GM23338 (cell line): ENCODE data around the gene DTNBP1. TPM values are rescaled to one million over a fixed set of nuclear protein-coding genes. Genes with fewer than 3 reads are reported as not detected.

Experiments
- ATAC-seq: fragments of 200-7000 bp; cut with Tn5 transposase; 3 replicates; pipeline ENCODE4 v1.9.1; 2020
- DNase-seq: peaks from one replicate; pipeline ENCODE4 v3.0.0-alpha.2; 2015; ENCODE audit warnings: low spot score
- H2AFZ ChIP-seq: fragments of 200-600 bp; sonication (generic); 2 replicates; pipeline ENCODE4 v1.8.0; 2016; ENCODE audit warnings: antibody characterized with exemption, mild to moderate bottlenecking, moderate library complexity
- H3F3A ChIP-seq: fragments of 200-600 bp; sonication (generic); replicated peaks from 2 replicates; pipeline ENCODE4 v1.8.0; 2017; ENCODE audit warnings: antibody characterized with exemption, mixed run types, low read depth
- H3K27ac ChIP-seq: fragments of 200-600 bp; sonication (generic); 2 replicates; pipeline ENCODE4 v1.6.1; 2016; ENCODE audit warnings: low read depth
- H3K27me3 ChIP-seq: fragments of 200-600 bp; sonication (generic); 2 replicates; pipeline ENCODE4 v1.8.0; 2016; ENCODE audit warnings: mild to moderate bottlenecking, mixed run types, moderate library complexity; ENCODE audit not compliant: insufficient read depth
- H3K36me3 ChIP-seq: fragments of 200-600 bp; sonication (generic); 2 replicates; pipeline ENCODE4 v1.8.0; 2016; ENCODE audit warnings: mild to moderate bottlenecking; ENCODE audit not compliant: insufficient read depth
- H3K4me1 ChIP-seq: fragments of 200-600 bp; sonication (generic); 2 replicates; pipeline ENCODE4 v1.8.0; 2016; ENCODE audit warnings: mild to moderate bottlenecking, moderate library complexity; ENCODE audit not compliant: insufficient read depth
- H3K4me2 ChIP-seq: fragments of 200-600 bp; sonication (generic); 2 replicates; pipeline ENCODE4 v1.7.1; 2017; ENCODE audit warnings: mixed run types
- H3K4me3 ChIP-seq: fragments of 200-600 bp; sonication (generic); 2 replicates; pipeline ENCODE4 v1.6.1; 2016; ENCODE audit warnings: mixed run types
- H3K79me2 ChIP-seq: fragments of 200-600 bp; sonication (generic); replicated peaks from 2 replicates; pipeline ENCODE4 v1.8.0; 2017; ENCODE audit warnings: mild to moderate bottlenecking; ENCODE audit not compliant: insufficient read depth
- H3K9me2 ChIP-seq: fragments of 200-600 bp; sonication (generic); 2 replicates; pipeline ENCODE4 v1.8.0; 2017; ENCODE audit not compliant: insufficient read depth
- H4K20me1 ChIP-seq: fragments of 200-600 bp; sonication (generic); replicated peaks from 2 replicates; pipeline ENCODE4 v1.8.0; 2017; ENCODE audit warnings: mild to moderate bottlenecking; ENCODE audit not compliant: insufficient read depth
- H3K27ac Mint-ChIP-seq: 2 replicates; pipeline ENCODE4 v1.8.0; 2020; ENCODE audit warnings: inconsistent platforms, mild to moderate bottlenecking, moderate library complexity, mixed read lengths
- H3K27me3 Mint-ChIP-seq: 3 replicates; pipeline ENCODE4 v1.8.0; 2022; ENCODE audit warnings: low read depth, mild to moderate bottlenecking, moderate library complexity, mixed read lengths, inconsistent platforms; ENCODE audit not compliant: insufficient read depth, poor library complexity
- H3K36me3 Mint-ChIP-seq: 3 replicates; pipeline ENCODE4 v1.8.0; 2021; ENCODE audit warnings: low read depth, mild to moderate bottlenecking, inconsistent platforms, moderate library complexity, mixed read lengths
- H3K4me1 Mint-ChIP-seq: 3 replicates; pipeline ENCODE4 v1.8.0; 2020; ENCODE audit warnings: mild to moderate bottlenecking, inconsistent platforms, mixed read lengths
- H3K4me3 Mint-ChIP-seq: 3 replicates; pipeline ENCODE4 v1.8.0; 2021; ENCODE audit warnings: moderate library complexity, mild to moderate bottlenecking, inconsistent platforms, mixed read lengths
- H3K9me3 Mint-ChIP-seq: 3 replicates; pipeline ENCODE4 v1.8.0; 2020; ENCODE audit warnings: moderate library complexity, mild to moderate bottlenecking, inconsistent platforms, mixed read lengths
- CREB1 ChIP-seq: fragments of 250-450 bp; sonication (Bioruptor Pico); IDR thresholded peaks from 2 replicates; pipeline ENCODE4 v1.5.0; 2020; ENCODE audit warnings: low read depth, mild to moderate bottlenecking, moderate library complexity
- EZH2 ChIP-seq: fragments of 200-600 bp; sonication (generic); IDR thresholded peaks from one replicate; pipeline ENCODE4 v1.8.0; 2017; ENCODE audit warnings: antibody characterized with exemption, mild to moderate bottlenecking, low read depth; ENCODE audit not compliant: unreplicated experiment
- EZH2phosphoT487 ChIP-seq: fragments of 200-600 bp; sonication (generic); IDR thresholded peaks from one replicate; pipeline ENCODE4 v1.8.1; 2018; ENCODE audit warnings: antibody characterized with exemption; ENCODE audit not compliant: unreplicated experiment
- ZNF331 ChIP-seq: fragments of 250-450 bp; sonication (Bioruptor Pico); IDR thresholded peaks from 2 replicates; pipeline ENCODE4 v1.5.0; 2020; ENCODE audit warnings: low read depth, mild to moderate bottlenecking, moderate library complexity
- ZNF462 ChIP-seq: fragments of 250-450 bp; sonication (Bioruptor Pico); IDR thresholded peaks from 2 replicates; pipeline ENCODE4 v1.5.0; 2020; ENCODE audit warnings: mild to moderate bottlenecking, moderate library complexity
- polyA plus RNA-seq: library from polyadenylated mRNA; unstranded; fragments of >200 nt; fragmentation: Nextera tagmentation; extraction: Ambion mirVana; gene quantifications from 2 replicates; pipeline ENCODE4 v1.2.1, GENCODE V29; 2016
- total RNA-seq: library from RNA; depleted of rRNA; stranded (reverse); fragments of >200 nt; shearing (Covaris generic); gene quantifications from 2 replicates; pipeline ENCODE4 v1.2.3, GENCODE V29; 2014
- TF ChIP-seq, protein P1 (sequence below): IDR thresholded peaks from 2 replicates; pipeline ENCODE4 v1.6.1; 2016; ENCODE audit warnings: antibody characterized with exemption

The DTNBP1 gene
- total and polyA plus RNA-seq, 2 experiments from 2014 or later = 12.1 to 20.1 TPM

GRCh38 chr6:15630202-15630601, 32.6 kb downstream of the DTNBP1 start (continued):
- no peak for TF ChIP-seq CREB1 (CRISPR knock-in tag)
- TF ChIP-seq, protein P1, sequence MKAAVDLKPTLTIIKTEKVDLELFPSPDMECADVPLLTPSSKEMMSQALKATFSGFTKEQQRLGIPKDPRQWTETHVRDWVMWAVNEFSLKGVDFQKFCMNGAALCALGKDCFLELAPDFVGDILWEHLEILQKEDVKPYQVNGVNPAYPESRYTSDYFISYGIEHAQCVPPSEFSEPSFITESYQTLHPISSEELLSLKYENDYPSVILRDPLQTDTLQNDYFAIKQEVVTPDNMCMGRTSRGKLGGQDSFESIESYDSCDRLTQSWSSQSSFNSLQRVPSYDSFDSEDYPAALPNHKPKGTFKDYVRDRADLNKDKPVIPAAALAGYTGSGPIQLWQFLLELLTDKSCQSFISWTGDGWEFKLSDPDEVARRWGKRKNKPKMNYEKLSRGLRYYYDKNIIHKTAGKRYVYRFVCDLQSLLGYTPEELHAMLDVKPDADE = no peak

DNA sequence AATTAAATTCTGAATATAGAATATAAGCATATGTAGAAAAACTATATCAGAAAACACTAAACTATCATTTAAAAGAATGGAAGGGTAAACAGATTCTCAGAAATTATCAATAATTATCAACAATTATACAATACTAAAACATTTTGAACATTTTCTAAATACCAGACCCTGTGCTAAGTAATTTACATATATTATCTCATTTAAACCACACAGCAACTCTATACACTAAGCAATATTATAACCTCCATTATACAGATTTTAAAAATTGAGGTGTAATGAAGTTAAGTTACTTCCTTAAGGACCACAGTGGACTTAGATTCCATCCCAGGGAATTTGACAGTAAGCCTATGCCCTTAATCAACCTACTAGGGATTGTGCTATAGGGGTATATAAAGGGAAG, 33.3 kb downstream of the DTNBP1 start:
- Histone ChIP-seq H4K20me1 (no peaks in the 10 kb centered on the region; the same call in 1 of the 2 replicates), H3K4me2 (no peak overlapping the region), H3K36me3 (no peaks in the 10 kb centered on the region), H3K4me3 (no peak overlapping the region), H2AFZ (no peak overlapping the region), H3K9me2 (no peaks in the 10 kb centered on the region), H3K27me3 (no peaks in the 10 kb centered on the region), H3K4me1 (no peaks in the 10 kb centered on the region), H3K79me2 (no peaks in the 10 kb centered on the region), H3K27ac (no peak overlapping the region), H3F3A (no peaks in the 10 kb centered on the region)
- Mint-ChIP-seq H3K4me3 (no peak overlapping the region), H3K27me3 (no peaks in the 10 kb centered on the region), H3K36me3 (no peaks in the 10 kb centered on the region), H3K9me3 (no peaks in the 10 kb centered on the region), H3K4me1 (no peaks in the 10 kb centered on the region), H3K27ac (no peak overlapping the region)
- TF ChIP-seq EZH2phosphoT487 (no peak), ZNF331 (CRISPR knock-in tag) (no peak), CREB1 (CRISPR knock-in tag) (no peak), EZH2 (no peak), ZNF462 (CRISPR knock-in tag) (no peak)
- no peak for ATAC-seq
- DNase-seq = no peak
